Measurements from ENCODE around the gene MTFR1L. TPM values are rescaled to one million over a fixed set of nuclear protein-coding genes. Genes with fewer than 3 reads are reported as not detected.

Gene MTFR1L
- total RNA-seq, result 38.8 and 66.0 TPM in 2 replicates

DNA sequence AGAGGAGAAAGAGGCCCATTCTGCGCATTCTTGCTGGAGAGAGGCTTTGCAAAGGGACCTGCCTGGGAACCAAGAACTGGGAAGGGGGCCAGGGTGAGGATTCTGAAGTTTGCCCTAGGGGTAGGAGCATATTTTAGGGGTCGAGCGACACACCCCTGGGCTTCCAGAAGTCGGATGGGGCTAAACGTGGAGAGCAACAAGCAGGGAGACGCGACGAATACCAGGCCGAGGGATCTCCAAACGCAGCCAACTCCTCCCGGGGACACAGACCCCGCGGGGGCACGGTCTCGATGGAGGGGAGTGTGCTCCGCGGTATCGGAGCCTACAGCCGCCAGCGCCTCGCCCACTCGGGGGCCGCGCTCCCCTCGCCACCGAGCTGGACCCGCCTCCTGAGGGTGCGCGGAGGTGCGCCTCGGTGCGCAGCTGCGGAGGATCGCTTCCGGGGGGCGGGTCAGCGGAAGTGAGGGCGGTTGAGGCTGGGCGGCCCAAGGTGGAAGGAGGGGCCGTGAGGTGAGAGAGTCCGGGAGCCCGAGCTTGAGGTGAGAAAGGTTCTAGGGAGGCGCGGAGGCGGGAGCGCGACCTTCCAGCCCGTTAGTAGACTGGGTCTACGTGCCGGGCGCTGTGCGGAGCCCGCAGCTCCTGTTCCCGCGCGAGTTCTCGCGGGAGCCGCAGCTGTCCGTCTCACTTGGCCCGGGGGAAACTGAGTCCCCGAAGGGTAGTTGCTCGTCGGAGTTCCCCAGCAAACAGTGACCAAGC, at the start of gene MTFR1L:
MTFR1L (plus strand) TSS at position 464 of the 756 bp plus-strand sequence. CDS start 3,151 bp downstream, outside the sequence.

GRCh38 chr1:25799935-25800702, 19.6 kb upstream of the MTFR1L start, which contains the start of gene SELENON:
Gene SELENON, plus strand, starts transcription at chr1:25800193. Its CDS starts 38 bp downstream, at chr1:25800231.

GRCh38 chr1:25858906-25859789, 39.4 kb downstream of the MTFR1L start, which contains the start of gene AUNIP:
Gene AUNIP, minus strand, starts transcription at chr1:25859457. Its CDS starts 100 bp downstream, at chr1:25859357.

GRCh38 chr1:25875154-25875855, 55.6 kb downstream of the MTFR1L start, which contains the start of gene PAQR7:
Gene PAQR7, minus strand, starts transcription at chr1:25875708. Its CDS starts 11,869 bp downstream, at chr1:25863839.

Other genes with a start within 250 kb of the MTFR1L start
- gene MAN1C1, start 203.2 kb upstream of the MTFR1L start, total RNA-seq, result 0.65 and 2.9 TPM in 2 replicates
- gene SELENON, start 19.8 kb upstream of the MTFR1L start, total RNA-seq, result 63.1 and 106 TPM in 2 replicates
- 2.7 and 3.2 TPM in 2 replicates for gene AUNIP, start 39.5 kb downstream of the MTFR1L start, total RNA-seq
- 14.1 and 15.3 TPM in 2 replicates for gene PAQR7, start 55.8 kb downstream of the MTFR1L start, total RNA-seq
- 95.9 and 137 TPM in 2 replicates for gene STMN1, start 86.5 kb downstream of the MTFR1L start, total RNA-seq
- gene PAFAH2, start 178.1 kb downstream of the MTFR1L start, total RNA-seq, result 6.6 and 8.3 TPM in 2 replicates
- 0.52 and 0.56 TPM in 2 replicates for gene EXTL1, start 201.8 kb downstream of the MTFR1L start, total RNA-seq
- not detected in 2 replicates for gene SLC30A2, start 226.2 kb downstream of the MTFR1L start, total RNA-seq
- gene TRIM63, start 247.7 kb downstream of the MTFR1L start, total RNA-seq, result not detected in 2 replicates

Measured in epithelial cell of alveolus of lung (primary cell).